Left lobe of liver (tissue), 2 donors: ENCODE measurements around the gene OVOL1. TPM values are rescaled to one million over a fixed set of nuclear protein-coding genes. Genes with fewer than 3 reads are reported as not detected.
"Not testable (repeated sequence)": the region's sequence is repeated elsewhere in the genome, so short reads cannot be mapped to it uniquely, and the experiment has no call there.

Experiments
- ATAC-seq: fragments of 200-7000 bp; cut with Tn5 transposase; one replicate; pipeline ENCODE4 v1.9.1; 2020; ENCODE audit warnings: mild to moderate bottlenecking, moderate library complexity
- DNase-seq: peaks from one replicate; pipeline ENCODE4 v3.0.0-alpha.2; 2020; ENCODE audit warnings: low spot score
- total RNA-seq: library from RNA; stranded (reverse); gene quantifications from one replicate; pipeline ENCODE4 v1.2.1, GENCODE V29; 2021
- donor health status: DM: no; HTN: no; CAD: no; lungs with moderate emphysema.
- donor health status: DM: no; HTN: yes; CAD: no.

Gene OVOL1
- total RNA-seq, 1 donor from 2014 or later: 0.23 TPM

DNA sequence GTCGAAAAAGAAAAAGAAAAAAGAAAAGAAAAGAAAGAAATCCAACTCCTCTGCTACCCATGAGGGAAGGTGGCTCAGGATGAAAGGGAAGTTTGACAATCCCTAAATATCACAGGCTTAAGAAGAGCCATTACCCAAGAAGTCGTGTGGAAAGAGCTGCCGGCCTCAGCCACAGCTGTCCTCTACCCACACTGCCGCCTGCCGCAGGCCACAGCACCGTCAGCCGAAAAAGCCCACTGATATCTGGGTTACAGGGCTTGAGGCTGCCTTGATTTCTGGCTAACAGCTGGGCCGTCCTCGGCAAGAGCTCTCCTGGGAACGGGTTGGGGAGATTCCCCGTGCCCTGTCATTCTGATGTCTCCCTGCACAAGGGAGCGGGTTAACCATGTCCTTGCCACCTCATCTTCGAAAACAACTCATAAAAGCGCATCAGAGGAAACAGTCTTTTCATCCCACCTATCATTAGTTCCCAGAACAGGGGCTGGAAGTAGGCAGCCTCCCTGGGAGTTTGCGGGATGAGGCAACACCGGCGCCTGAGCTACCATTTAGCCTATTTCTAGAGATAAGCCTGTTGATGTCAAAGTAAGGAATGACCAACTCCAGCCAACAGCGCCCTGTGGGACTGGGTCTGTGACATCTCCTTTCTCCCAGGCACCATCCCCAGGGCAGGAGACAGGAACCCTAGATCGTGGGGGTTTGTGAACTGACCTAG is 25.1 kb downstream of the OVOL1 start:
- no peak for DNase-seq
- no peak for ATAC-seq

DNA sequence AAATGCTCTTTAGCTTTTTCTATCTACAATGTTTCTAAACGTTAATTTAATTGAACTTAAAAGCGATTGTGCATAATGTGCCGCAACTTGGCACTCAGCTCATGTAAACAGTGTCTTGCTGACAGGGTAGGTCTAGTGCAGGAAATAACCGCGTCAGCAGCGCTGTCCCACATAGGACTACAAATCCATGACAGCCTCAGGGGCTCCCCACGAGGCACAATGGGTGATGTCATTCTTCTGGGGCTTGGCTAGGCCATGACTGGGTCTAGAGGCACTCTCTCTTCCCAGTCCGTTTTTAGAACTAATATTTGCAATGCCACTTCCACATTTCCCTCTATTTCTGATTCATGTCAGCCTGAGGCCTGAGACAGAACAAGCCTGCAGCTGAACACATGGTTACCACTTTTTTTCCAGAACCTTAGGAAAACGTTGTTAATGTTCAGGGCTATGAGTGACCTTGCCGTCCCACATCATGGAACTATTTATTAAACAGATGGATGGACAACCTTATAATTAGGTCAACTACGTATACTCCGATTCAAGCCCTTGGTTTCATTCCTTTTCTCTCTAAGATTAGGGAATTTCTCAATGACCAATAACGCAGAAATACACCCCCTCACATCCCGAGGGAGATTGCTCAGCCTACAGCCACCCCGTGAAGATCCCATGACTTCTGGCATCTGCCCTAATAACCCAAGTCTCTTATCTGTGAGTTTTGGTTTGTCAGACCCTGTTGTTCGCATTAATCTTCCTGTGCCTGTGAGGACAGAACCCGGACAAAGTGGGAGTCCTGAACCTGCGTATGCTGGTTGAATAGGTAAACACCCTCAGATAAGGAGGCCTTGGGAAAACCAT is 27.5 kb downstream of the OVOL1 start:
- ATAC-seq (no peak), DNase-seq (no peak)

DNA sequence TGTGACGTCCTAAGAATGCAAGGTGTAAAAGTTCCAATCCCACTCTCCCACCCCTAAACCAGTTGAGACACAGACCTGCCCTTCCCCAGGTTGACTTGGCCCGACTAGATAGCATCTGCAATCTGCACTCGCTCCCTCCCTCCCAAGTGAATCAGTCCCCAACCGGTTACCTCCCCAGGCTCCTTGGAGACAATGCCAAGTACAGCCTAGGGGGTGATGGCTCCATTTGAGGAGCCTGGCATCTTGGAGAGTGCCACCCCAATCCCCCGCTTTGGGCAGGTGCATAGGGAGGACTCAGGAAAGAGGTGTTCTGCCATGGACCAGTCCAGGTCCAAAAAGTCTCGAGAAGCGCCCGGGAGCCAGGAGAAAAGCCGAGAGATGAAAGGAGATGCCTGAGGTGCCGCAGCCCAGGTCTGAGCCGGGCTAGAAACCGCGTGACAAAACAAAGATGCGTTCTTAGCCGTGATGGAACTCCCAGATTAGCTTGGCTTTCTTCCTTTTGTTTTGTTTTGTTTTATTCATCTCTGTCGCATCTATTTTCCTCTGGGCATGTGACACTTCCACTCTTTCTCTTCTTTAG is 28.2 kb downstream of the OVOL1 start:
- ATAC-seq (no peak), DNase-seq (no peak)

DNA sequence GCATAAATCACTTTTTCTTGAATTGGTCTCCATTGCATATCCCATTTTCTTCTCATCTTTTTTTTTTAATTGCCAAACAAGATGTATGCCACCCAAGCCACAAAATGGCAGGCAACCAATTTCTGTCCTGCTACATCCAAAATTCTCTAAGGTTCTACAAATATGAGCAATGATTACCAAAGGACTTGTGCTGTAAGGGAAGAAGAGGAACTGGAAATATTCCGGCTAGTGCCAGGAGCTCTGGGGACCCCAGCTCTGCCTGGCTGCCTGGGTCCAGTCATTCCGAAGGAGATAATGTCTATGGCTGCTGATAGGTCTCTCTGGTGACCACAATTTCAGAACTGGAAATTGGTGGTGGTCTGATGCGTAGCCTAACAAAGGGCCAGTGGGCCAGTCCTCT is 29.8 kb downstream of the OVOL1 start:
- ATAC-seq (no peak), DNase-seq (no peak)

DNA sequence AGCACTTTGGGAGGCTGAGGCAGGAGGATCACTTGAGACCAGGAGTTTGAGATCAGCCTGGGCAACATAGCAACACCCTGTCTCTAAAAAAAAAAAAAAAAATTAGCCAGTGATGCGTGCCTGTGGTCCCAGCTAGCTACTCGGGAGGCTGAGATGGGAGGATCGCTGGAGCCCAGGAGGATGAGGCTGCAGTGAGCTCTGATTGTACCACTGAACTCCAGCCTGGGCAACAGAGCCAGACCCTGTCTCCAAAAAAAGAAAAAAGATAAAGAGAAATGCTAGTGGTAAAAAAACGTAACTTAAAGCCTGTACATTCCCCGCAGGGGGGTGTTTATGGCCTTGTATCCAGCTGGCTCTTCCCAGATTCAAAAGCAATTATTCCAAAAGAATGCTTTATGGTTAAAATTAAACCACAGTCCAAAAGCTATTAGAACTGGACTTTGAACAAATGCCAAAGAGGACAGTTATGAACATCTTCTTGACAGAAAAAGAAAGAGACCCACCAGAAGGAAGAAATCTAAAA is 30.5 kb downstream of the OVOL1 start:
- DNase-seq: no peak
- no peak for ATAC-seq

DNA sequence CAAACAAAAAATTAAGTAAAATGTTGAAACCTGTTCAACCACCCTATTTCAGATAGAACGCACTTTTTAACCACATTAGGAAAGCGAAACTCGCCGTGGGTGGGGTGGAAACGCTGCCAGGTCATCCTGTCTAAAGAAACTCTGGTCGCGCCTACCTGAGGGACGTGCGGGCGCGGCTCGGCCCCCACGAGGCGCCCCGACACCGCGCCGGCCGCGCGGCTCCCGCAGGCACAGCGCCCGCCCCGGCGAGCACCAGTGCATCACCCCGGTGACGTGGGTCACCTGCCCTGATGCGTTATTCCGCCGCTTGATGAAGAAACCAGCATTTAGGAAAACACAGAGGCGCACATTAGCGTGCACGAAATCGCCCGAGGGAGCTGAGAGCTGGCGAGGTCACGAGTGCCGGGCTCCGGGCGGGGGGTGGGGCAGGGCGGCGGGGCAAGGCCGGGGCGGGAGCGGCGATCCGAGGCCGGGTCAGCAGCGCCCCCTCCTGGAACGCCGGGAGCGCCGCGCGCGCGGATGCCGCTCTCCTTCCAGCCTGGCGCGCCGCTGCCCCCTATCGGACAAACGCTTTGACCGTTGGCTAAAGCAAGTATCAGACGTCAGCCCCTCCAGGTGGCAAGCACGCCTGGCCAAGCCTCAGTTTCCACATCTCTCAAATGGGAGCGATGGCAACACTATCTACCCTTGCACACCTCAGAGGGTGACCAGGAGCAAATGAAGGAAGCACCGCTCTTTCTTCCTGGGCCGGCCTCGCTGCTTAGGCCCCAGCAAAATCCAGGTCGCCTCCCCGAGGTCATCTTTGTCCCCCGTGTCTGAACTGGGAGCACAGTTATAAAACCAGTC is 31.2 kb downstream of the OVOL1 start:
- ATAC-seq (peak; percentile 98), DNase-seq (peak; percentile 94)

DNA sequence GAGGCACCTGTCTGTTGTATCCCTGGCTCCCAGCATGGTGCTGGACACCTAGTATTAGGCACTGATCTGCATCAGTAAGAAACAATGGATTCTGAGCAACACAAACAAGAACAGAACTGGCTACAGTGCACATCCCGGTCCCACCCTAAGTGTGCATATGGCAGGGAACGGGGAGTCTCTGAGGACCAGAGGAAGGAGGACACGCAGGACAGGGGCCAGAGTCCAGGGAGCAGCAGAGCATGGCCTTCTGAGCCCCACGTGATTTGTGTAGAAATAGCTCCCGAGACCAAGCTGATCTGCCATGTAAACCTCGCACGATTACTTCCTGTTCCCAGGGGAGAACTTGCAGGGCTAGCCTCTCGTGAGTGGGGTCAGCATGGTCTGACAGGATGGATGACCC is 34.2 kb downstream of the OVOL1 start:
- DNase-seq (peak; percentile 67), ATAC-seq (peak; percentile 54)

DNA sequence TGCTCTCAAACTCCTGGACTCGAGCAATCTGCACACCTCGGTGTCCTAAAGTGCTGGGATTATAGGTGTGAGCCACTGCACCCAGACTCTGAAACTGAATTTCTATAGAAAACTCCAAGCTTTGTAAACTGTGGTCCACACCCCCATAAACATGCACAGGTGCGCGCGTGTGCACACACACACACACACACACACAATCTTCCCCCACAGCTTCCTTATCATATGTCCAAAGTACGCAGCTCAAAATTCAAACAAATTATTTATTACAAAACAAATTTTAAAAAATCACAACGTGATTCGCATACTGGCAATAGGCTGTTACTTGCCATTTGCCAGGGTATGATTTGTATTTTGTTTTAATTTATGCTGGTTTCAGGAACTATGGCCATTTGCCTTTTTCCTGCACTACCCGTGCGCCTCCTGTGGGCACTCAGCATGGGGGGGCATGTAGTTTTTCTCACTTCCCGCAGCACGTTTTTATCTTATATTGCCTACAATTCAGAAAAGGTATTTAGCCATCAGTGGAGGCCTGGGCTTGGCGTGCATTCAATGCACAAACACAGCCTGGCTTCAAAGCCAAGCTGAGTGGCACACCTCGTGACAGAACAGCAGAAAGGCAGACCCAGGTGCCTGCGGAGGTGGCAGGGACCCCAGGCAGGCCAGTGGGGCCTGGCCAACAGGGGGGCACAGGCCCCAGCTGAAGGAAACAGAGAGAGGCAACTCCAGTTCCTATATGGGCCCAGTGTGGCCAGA is 36.1 kb downstream of the OVOL1 start:
- ATAC-seq (peak; percentile 73), DNase-seq (peak; percentile 61)

DNA sequence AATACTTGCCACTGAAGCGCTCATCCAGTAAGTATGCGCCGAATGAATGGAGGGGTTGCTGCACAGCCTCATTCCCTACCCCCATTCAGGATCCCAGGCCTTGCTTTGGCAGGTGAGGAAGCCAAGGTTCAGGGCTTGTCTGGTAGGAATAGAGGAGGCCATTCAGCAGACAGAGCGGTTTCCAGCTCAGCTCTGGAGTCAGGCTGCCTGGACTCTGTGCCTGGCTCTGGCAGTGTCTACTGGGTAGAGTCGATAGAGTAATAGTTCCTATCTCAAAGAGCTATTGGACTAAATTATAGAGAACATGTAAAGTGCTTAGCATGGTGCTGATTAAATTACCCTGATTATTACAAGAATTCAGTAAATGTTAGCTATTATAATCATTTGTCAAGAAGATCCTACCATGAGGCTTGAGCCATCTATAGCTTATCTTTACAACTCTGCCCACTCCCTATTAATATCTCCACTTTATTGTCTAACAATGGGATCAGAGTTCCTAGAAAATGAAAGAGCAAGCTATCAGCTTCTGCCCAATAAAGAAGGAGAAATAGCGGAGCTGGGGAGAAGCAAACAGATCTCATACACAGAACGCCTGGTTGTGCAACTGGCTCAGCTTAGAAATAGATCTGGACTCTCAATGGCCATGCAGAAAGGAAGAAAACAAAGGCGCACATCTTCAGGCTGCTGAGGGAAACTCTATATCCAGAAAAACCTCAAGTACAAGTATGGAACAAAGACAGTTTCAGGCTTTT is 40.3 kb downstream of the OVOL1 start:
- DNase-seq (no peak), ATAC-seq (no peak)

DNA sequence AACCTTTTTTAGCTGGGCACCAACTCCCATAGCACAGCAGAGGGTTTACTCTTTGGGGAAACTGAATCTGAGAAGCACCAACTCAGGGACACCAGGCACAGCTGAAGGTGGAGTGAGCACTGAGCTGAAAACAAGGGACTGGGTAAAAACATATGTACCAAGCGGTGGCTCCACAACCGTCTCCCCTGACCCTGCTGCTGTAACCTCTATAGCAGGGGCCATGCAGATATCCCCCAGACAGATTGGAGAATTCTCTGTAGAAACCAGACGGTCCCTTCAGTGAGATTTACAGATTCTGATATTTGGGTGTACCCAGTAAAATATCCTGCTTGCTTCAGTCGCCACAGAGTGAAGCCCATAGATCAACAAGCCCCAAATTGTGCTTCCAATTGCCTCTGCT is 42.6 kb downstream of the OVOL1 start:
- no peak for DNase-seq
- ATAC-seq: no peak

DNA sequence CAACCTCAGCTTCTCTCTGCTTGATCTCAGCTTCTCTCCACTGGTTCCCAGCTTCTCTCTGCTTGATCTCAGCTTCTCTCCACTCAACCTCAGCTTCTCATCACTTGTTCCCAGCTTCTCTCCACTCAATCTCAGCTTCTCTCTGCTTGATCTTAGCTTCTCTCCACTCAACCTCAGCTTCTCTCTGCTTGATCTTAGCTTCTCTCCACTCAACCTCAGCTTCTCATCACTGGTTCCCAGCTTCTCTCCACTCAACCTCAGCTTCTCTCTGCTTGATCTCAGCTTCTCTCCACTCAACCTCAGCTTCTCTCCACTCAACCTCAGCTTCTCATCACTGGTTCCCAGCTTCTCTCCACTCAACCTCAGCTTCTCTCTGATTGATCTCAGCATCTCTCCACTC is 45.4 kb downstream of the OVOL1 start:
- not testable (repeated sequence) for ATAC-seq, DNase-seq

DNA sequence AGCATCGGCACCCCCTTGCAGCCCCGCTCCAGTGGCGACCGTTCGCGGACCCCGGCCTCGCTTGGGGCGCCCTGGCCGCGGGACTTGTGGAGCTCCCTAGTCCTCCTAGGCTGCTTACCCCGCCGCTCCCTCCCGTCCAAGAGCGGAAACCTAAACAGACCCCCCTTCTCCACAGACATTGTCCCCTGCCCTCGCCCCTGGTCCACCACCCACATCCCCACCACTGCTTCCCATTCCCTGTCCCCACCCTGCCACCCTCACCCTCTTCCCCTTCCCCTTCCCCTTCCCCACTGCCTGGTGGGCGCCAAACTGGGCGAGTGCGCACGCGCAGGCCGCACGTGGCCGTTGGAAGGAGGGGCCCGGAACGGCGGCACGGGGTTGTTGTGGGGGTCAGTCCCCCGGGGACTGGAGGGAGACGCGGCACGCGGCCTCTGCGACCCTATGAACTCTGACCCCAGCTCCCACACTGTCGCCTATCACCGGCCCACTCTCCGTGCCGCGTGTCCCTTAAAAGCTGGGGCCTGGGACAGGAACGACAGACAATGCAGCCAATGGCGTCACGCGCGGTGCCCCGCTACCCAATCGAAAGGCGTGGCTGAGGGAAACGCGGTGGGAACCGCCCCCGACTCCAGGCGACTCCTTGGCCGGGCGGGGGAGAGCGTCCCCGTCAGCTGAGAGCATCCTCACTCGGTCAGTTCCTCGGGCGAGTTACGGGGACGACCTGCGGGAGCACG is 46.6 kb downstream of the OVOL1 start, which contains the start of gene SNX32:
Gene SNX32, plus strand, starts transcription at position 667 of the 734 bp plus-strand sequence. CDS start 103 bp downstream, outside the sequence.
- ATAC-seq: peak; percentile 99
- peak; percentile 86 for DNase-seq

DNA sequence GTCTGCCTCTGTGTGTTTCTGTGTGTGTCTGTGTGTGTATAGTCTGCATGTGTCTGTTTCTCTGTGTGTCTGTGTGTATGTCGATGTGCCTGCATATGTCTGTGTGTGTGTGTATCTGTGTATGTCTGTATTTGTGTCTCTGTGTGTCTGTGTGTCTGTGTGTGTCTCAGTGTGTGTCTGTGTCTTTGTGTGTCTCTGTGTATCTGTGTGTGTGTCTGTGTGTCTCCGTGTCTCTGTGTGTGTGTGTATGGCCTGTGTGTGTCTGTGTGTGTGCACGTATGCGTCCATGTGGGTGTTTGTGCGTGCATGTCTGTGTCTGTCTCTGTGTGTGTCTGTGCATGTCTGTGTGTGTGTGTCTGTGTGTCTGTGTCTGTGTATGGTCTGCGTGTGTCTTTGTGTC is 47.3 kb downstream of the OVOL1 start:
- ATAC-seq: no peak
- no peak for DNase-seq

DNA sequence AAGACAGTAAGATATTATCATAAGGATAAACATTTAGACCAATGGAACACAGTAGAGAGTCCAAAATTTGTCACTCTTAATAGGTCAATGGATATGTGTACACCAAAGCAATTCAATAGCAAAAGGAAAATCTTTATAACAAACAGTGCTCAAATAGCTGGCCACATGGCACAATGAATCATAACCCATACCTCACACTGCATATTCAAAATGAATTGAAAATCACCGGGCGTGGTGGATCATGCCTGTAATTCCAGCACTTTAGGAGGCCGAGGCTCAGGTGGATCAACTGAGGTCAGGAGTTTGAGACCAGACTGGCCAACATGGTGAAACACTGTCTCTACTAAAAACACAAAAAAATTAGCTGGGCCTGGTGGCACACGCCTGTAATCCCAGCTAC is 55.3 kb downstream of the OVOL1 start:
- DNase-seq (no peak), ATAC-seq (no peak)

DNA sequence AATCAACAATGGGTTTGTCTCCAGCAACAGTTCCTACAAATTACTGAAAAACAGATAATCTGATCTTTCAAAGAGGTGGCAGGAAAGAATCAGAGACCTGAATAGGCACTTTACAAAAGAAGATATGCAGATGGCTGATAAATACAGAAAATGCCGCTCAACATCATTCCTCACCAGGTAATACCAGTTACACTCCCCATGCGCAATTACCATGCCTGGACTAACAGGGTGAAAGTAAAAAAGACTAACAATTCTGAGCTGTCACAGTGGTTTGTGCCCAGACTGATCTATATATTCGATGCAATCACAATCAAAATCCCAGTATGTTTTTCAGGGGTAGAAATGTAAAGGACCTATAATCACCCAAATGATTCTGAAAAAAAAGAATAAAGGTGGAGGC is 56.9 kb downstream of the OVOL1 start:
- DNase-seq: no peak
- ATAC-seq: no peak

DNA sequence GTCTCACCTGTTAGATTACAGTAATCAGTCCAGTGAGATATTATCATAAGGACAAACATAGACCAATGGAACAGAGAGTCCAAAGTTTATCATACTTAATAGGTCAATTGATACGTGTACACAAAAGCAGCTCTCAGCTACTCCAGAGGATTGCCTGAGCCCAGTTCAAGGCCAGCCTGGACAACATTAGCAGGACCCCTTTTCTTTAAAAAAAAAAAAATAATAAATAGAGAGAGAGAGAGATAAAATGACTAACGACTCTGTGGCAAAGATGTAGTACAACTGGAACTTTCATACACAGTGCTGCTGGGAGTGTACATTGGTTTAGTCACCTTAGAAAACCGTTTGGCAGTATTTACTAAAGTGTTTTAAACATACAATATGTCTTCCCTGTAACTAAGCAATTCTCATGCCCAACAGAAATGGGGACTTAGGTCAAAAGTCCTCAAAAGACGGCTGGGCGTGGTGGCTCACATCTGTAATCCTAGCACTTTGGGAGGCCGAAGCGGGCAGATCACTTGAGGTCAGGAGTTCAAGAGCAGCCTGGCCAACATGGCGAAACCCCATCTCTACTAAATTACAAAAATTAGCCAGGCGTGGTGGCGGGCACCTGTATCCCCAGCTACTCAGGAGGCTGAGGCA is 57.5 kb downstream of the OVOL1 start:
- DNase-seq: no peak
- no peak for ATAC-seq
